ENCODE results near the gene RHEB. TPM values are rescaled to one million over a fixed set of nuclear protein-coding genes. Genes with fewer than 3 reads are reported as not detected.

RHEB gene
- total and polyA plus RNA-seq, 2 donors (not counting 3 experiments of a cell fraction or from before 2014, with no cell fraction given): 59.4 to 108 TPM

GRCh38 chr7:151465169-151465568 is 54.5 kb downstream of the RHEB start:
- intact Hi-C loops (cut with micrococcal nuclease): no loop called here
- DNase-seq (ENCODE audit: low read depth, low spot score) (no peak), FAIRE-seq (no peak)
- ChIA-PET POLR2A (no interaction called here), CTCF (no interaction called here)
- H2AFZ ChIP-seq (ENCODE audit: low read depth, low read length): no peak overlapping the region
- H3K9me3 ChIP-seq (replicated peaks; ENCODE audit: control insufficient read depth, insufficient read depth, low read length): no peaks in the 10 kb centered on the region
- no peak overlapping the region for H3K27ac ChIP-seq (ENCODE audit: insufficient read depth, low read depth, low read length)
- no peaks in the 10 kb centered on the region for H3K27me3 ChIP-seq (ENCODE audit: control insufficient read depth in 2 of 2, insufficient read depth in 2 of 2, low read length in 2 of 2)
- no TSS peak for BruUV-seq (replicated peaks)
- no peak overlapping the region for H3K4me2 ChIP-seq (ENCODE audit: insufficient read depth, low read length)
- H3K4me1 ChIP-seq (ENCODE audit: control insufficient read depth, extremely low read depth, insufficient read depth, low read length): peaks cover 12% of the 10 kb centered on the region
- peaks cover 21 to 24% of the 10 kb centered on the region in 2 experiments for H3K36me3 ChIP-seq (ENCODE audit: control insufficient read depth in 2 of 2, extremely low read depth in 1 of 2, insufficient read depth in 2 of 2, low read length in 2 of 2)
- no peaks in the 10 kb centered on the region for H3K9me1 ChIP-seq (replicated peaks; ENCODE audit: control insufficient read depth, extremely low read depth, insufficient read depth, low read length)
- H3K9ac ChIP-seq (replicated peaks; ENCODE audit: extremely low read depth, insufficient read depth, low read length): no peak overlapping the region
- H3K79me2 ChIP-seq (ENCODE audit: control insufficient read depth, insufficient read depth, low read length): peaks cover 8% of the 10 kb centered on the region
- no peak overlapping the region for H3K4me3 ChIP-seq (replicated peaks in 1 of 3; ENCODE audit: insufficient read depth in 1 of 3, low read depth in 1 of 3, low read length in 3 of 3)
- dilution Hi-C loops (cut with MboI; ENCODE audit: extremely low pct_ligation_motif_present, low sequenced_read_pairs): no loop called here
- H4K20me1 ChIP-seq (replicated peaks; ENCODE audit: control insufficient read depth, extremely low read depth, insufficient read depth, low read length): no peaks in the 10 kb centered on the region
- TF ChIP-seq CTCF (IDR thresholded peaks at IDR 0.05; ENCODE audit: extremely low read depth in 1 of 2, insufficient read depth in 1 of 2, low read depth in 1 of 2, low read length in 2 of 2) (no peak), GATA2 (IDR thresholded peaks at IDR 0.05; ENCODE audit: insufficient read depth, insufficient read length, low read depth, low read length) (no peak), FOS (IDR thresholded peaks at IDR 0.05; ENCODE audit: borderline replicate concordance, insufficient read depth, low read length) (no peak), EZH2 (IDR thresholded peaks at IDR 0.05; ENCODE audit: borderline replicate concordance, low read depth, low read length, severe bottlenecking) (no peak), JUN (IDR thresholded peaks at IDR 0.05; ENCODE audit: borderline replicate concordance, insufficient read depth, insufficient read length, low read depth) (no peak), POLR2A (IDR thresholded peaks at IDR 0.05; ENCODE audit: low read depth, low read length) (no peak), MAX (IDR thresholded peaks at IDR 0.05; ENCODE audit: insufficient read depth, insufficient read length) (no peak), POLR2AphosphoS5 (IDR thresholded peaks at IDR 0.05; ENCODE audit: insufficient read depth, low read depth, low read length) (no peak), MYC (IDR thresholded peaks at IDR 0.05; ENCODE audit: low read depth, low read length) (no peak)

Measured in endothelial cell of umbilical vein (primary cell).